ENCODE data around the gene ESPNL. TPM values are rescaled to one million over a fixed set of nuclear protein-coding genes. Genes with fewer than 3 reads are reported as not detected.

Gene ESPNL
- total and polyA plus RNA-seq, 2 of the 4 experiments (the other 2 are of a cell fraction), result 2.0 TPM

- Histone ChIP-seq H3K9ac (ENCODE audit: low read depth, low read length) (no peak overlapping the region), H2BK5ac (ENCODE audit: low read depth, low read length, poor library complexity, severe bottlenecking) (no peak overlapping the region), H2BK120ac (ENCODE audit: low read depth, low read length) (no peak overlapping the region), H2AK9ac (replicated peaks; ENCODE audit: low read depth, low read length, poor library complexity) (no peak overlapping the region), H4K91ac (ENCODE audit: insufficient read depth, low read depth, low read length) (no peak overlapping the region), H3K23ac (ENCODE audit: low read depth, low read length) (no peak overlapping the region), H3K9me1 (ENCODE audit: insufficient read depth, low read length) (no peaks in the 10 kb centered on the region; the same call in 1 of the 2 replicates), H3K79me1 (ENCODE audit: low read depth in 1 of 2, low read length in 2 of 2) (peaks cover 8 to 36% of the 10 kb centered on the region in 2 experiments), H3K14ac (replicated peaks; ENCODE audit: low read depth, low read length) (no peak overlapping the region), H3K27me3 (ENCODE audit: control insufficient read depth, insufficient read depth, low read length) (no peaks in the 10 kb centered on the region), H4K5ac (ENCODE audit: low read depth, low read length) (no peak overlapping the region), H2BK20ac (ENCODE audit: low read depth, low read length) (no peak overlapping the region), H3K4ac (ENCODE audit: low read depth, low read length) (no peak overlapping the region), H4K8ac (ENCODE audit: low read depth in 2 of 2, low read length in 2 of 2) (no peak overlapping the region), H2BK15ac (ENCODE audit: low read depth, low read length) (no peak overlapping the region), H3K36me3 (ENCODE audit: control insufficient read depth, insufficient read depth, low read length) (peaks cover 10% of the 10 kb centered on the region), H2AK5ac (ENCODE audit: low read depth, low read length) (no peak overlapping the region), H3K56ac (ENCODE audit: extremely low read depth, insufficient read depth, low read length) (no peak overlapping the region), H4K20me1 (ENCODE audit: insufficient read depth, low read length) (no peaks in the 10 kb centered on the region), H2AFZ (replicated peaks; ENCODE audit: low read length, poor library complexity) (no peak overlapping the region), H3K4me1 (ENCODE audit: control insufficient read depth, insufficient read depth, low read length) (no peaks in the 10 kb centered on the region; the same call in 1 of the 2 replicates), H3K4me3 (ENCODE audit: insufficient read depth, low read depth, low read length) (no peak overlapping the region), H3K27ac (ENCODE audit: insufficient read depth, low read length) (no peak overlapping the region), H3K18ac (ENCODE audit: low read depth, low read length) (no peak overlapping the region), H3K9me3 (ENCODE audit: control insufficient read depth, insufficient read depth, low read length) (no peaks in the 10 kb centered on the region), H3K4me2 (ENCODE audit: low read depth, low read length) (no peak overlapping the region)
- ChIA-PET CTCF (no interaction called here), POLR2A (ENCODE audit: unreplicated experiment) (no interaction called here)
- no peak for DNase-seq
- in situ Hi-C loops (cut with MboI; ENCODE audit: low sequenced_read_pairs) (no loop called here), intact Hi-C loops (cut with micrococcal nuclease) (loop anchor here (5.0 kb wide), 2 partner anchors 96 to 114 kb away; partner anchors contain the start of gene UBE2F), dilution Hi-C loops (cut with HindIII; ENCODE audit: low sequenced_read_pairs, unreplicated experiment) (no loop called here)
- no TSS peak for BruUV-seq (replicated peaks)
- no peak for ATAC-seq (ENCODE audit: low read depth)
- 95% methylated on average over 4 of the region's 8 CpGs; no CpG with 5 or more reads in 1 of the 2 experiments for WGBS, 2 experiments (ENCODE audit: extremely low coverage in 2 of 2, insufficient read length in 1 of 2)
- TF ChIP-seq SMC3 (IDR thresholded peaks at IDR 0.05; ENCODE audit: low read depth, low read length), result no peak
- no peak for TF ChIP-seq BHLHE40 (IDR thresholded peaks at IDR 0.05; ENCODE audit: low read depth, low read length)
- no peak for TF ChIP-seq CHD1 (IDR thresholded peaks at IDR 0.05; ENCODE audit: low read depth, low read length)
- TF ChIP-seq USF2 (IDR thresholded peaks at IDR 0.05; ENCODE audit: low read depth, low read length), result no peak
- no peak for TF ChIP-seq CTCF (conservative IDR thresholded peaks at IDR 0.05; ENCODE audit: low read depth, low read length)
- no peak for TF ChIP-seq MXI1 (IDR thresholded peaks at IDR 0.05; ENCODE audit: borderline replicate concordance, low read depth, low read length)
- TF ChIP-seq RAD21 (IDR thresholded peaks at IDR 0.05; ENCODE audit: low read length), result no peak
- no peak for TF ChIP-seq MAZ (IDR thresholded peaks at IDR 0.05; ENCODE audit: borderline replicate concordance, low read depth, low read length)
- TF ChIP-seq POLR2A (IDR thresholded peaks at IDR 0.05; ENCODE audit: low read depth, low read length), result no peak
- no peak for TF ChIP-seq CEBPB (IDR thresholded peaks at IDR 0.05; ENCODE audit: low read depth, low read length)
- TF ChIP-seq MAFK (IDR thresholded peaks at IDR 0.05; ENCODE audit: low read depth, low read length), result no peak
These were observed 36.5 kb upstream of the ESPNL start for GRCh38 chr2:238063414-238064189.

All from IMR-90 (cell line).